Non-pigmented ciliary epithelial cell (primary cell): Measurements from ENCODE around the gene REPS1.
"Not testable (repeated sequence)": the region's sequence is repeated elsewhere in the genome, so short reads cannot be mapped to it uniquely, and the experiment has no call there.

Source experiments
- DNase-seq: peaks from one replicate; pipeline ENCODE4 v3.0.0-alpha.2; 2010; ENCODE audit warnings: low read depth

Gene REPS1

GRCh38 chr6:138971601-138972000 lies 16.5 kb downstream of the REPS1 start:
- no peak for DNase-seq

- DNase-seq = peak; percentile 85
Measured at GRCh38 chr6:138970856-138971425, 17.1 kb downstream of the REPS1 start.

GRCh38 chr6:138970159-138970558 lies 17.9 kb downstream of the REPS1 start:
- no peak for DNase-seq

DNA sequence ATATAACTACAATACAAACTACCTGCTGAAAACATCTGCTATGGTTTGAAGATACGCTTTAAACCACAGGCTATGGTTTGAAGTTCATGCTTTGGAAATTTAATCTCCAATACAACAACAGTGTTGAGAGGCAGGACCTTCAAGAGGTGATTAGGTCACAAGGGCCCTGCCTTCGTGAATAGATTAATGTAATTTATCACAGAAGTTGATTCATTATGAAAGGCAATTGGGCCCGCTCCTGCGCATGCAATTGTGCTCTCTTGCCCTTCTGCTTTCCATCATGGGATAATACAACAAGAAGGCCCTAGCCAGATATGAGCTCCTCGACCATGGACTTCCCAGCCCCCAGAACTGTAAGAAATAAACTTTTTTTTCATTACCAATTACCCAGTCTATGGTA lies 21.2 kb downstream of the REPS1 start:
- no peak for DNase-seq

DNA sequence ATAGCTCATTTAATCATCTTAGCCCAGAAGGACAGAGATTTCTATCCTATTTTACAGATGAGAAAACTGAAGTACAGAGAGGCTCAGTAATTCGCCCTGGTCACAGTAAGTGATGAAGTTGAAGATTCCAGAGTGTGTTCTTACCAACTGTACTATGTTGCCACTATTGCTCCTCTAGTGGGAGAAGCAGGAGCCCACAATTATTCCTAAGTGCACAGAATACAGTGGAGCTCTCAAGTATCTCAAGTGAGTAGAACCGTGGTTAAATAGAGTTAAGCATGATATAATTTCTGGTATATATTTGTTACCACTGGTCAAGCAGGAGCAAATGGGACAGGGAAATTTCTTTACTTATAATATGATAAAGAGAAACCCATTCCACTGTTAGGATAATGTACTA lies 22.1 kb downstream of the REPS1 start:
- no peak for DNase-seq

DNA sequence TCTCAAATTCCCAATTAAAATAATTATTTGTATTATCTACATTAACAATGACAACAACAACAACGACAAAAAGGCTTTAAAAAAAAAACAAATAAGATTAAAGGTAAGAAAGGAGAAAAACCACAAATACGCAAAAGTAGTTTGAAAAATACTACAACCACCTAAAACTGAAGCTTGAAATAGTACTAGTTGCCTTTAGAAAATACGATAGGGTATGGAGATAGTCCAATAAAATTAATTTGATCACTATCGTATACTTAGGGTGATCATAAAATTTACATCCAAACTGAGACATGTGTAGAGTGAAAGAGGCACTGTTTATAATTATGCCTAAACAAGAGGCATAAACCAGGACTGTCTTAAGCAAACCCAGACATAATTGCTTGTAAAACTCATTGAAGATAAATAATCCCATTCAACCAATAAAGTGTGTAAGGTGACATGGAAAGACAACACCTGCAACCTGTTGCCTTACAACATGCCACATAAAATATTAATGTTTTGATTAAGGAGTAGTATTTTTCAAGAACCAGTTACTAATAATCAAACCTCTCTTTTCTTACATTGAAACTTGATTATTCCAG lies 22.7 kb downstream of the REPS1 start:
- no peak for DNase-seq

DNA sequence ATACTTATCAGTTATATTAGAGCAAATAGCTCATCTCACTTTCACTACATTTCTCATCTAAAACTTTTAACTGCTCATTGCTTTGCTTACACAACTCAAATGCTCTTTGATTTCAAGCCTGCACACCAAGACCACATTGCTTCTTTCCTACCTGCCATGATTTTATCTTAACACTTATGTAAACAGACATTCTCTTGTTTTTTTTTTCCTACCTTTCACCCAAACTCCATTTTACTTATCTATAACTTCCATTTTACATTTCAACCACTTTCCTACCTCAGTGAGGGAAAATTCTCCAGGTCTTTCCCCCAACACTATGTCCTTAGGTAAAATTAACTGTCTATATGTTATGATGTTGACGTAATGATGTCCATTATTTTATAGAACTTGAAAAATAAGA lies 24.0 kb downstream of the REPS1 start:
- DNase-seq = no peak

- DNase-seq = no peak
Measured at GRCh38 chr6:138963531-138963930, 24.5 kb downstream of the REPS1 start.

GRCh38 chr6:138963119-138963518 lies 24.9 kb downstream of the REPS1 start:
- no peak for DNase-seq

GRCh38 chr6:138959521-138959920 lies 28.5 kb downstream of the REPS1 start:
- DNase-seq = no peak

DNA sequence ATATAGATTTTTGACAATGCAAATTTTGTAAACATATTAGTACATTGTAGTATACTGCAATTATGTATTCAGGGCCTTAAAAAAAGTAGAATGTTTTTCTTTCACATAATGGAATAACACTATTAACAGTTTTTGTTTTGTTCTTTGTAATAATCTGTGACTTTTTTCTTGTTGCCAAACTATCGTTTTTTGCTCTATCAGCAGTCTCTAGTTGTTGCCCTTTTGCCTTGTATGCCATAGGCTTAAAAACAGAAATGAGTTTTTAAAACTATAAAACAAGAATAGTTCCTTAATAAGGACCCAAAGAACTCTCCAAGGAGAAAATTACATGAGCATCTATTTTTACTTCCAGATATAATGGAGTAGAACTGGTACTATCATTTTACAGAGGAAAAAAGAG lies 29.5 kb downstream of the REPS1 start:
- no peak for DNase-seq

DNA sequence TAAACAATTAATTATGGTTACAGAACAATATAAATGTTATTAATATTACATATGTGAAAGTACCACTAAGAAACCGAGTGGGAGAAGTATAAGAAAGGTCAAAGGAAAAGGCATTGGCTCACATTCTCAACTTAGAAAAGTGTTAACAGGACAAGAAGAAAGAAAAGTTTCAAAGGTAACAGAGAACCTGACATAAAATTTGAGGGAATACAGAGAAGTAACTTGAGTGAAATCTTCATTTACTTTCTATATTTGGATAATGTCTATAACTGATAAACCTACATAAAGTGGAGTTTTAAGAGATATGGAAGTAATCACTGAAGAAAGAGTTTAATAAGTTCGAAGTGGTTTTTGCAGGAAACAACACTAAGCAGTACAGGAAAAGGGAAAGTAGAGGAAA lies 30.1 kb downstream of the REPS1 start:
- DNase-seq = no peak

DNA sequence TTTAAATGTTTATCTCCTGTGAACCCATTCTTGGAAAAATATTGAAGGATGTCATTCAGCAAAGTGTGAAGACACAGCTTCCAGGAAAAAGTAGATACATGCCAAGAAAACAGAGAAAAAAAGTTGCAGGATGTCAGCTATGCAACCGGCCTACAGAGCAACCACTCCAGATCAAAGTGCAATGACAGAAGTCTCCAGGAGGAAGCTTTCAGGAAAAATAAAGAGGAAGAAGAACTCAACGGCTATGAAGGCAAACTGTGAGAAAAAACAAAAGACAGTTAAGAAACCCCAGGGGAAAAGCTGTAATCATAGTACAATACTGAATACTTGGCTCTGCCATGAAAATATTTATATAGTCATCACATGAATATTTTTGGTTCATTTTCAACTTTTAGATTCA lies 30.6 kb downstream of the REPS1 start:
- DNase-seq = no peak

DNA sequence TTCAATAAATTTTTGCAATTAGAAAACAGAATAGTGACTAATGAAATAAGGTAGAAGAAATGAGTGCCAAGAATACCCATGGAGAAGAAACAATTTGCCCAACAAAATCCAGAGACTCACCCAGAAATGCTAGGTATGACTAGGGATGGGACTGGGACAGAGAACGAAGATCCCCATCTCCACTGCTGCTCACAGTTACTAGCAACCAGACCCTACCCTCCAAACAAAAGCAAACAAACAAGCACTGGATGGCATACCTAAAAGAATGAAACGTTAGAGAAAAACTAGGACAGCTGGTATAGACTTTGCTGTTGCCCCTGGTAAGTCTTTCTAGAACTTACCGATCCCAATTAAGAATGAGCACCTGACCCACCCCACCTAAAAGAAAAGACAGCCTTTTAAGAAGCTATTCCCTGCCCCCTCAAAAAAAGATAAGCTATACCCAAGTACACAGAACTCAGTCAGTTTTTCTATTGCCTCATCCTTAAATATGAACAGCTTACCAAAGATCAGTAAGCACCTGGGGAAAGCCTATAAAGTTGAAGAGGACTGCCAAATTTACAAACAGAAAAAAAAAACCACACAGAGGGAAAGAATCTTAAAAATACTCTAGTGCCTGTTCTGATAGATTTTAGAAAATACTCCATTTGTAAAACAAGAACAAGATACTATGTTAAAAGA lies 31.7 kb downstream of the REPS1 start:
- no peak for DNase-seq

DNA sequence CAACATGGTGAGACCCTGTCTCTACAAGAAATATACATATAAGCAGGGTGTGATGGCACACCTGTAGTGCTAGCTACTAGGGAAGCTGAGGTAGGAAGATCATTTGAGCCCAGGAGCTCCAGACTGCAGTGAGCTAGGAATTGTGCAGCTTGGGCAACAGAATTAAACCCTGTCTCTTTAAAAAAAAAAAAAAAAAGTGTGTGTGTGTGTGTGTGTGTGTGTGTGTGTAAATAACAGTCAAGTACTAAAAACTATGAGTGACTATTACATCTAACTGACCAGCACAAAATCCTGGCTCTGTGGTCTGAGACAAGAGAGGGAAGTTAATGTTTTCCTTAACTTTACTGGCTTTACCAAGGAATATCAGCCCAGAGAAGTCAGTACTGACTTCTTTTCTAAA lies 32.8 kb downstream of the REPS1 start:
- DNase-seq = no peak

DNA sequence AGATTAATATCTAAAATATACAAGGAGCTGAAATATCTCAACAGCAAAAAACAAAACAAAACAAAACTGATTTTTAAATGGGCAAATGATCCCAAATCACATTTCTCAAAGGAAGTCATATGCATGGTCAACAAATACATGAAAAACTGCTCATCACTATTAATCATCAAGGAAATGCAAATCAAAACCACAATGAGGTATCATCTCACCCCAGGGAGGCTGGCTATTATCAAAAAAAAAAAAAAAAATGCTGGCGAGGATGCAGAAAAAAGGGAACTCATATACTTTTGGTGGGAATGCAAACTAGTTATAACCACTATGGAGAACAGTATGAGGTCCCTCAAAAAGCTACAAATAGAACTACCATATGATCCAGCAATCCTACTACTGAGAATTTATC lies 34.6 kb downstream of the REPS1 start:
- no peak for DNase-seq

- no peak for DNase-seq
Measured at GRCh38 chr6:138948546-138949179, 39.4 kb downstream of the REPS1 start.

DNA sequence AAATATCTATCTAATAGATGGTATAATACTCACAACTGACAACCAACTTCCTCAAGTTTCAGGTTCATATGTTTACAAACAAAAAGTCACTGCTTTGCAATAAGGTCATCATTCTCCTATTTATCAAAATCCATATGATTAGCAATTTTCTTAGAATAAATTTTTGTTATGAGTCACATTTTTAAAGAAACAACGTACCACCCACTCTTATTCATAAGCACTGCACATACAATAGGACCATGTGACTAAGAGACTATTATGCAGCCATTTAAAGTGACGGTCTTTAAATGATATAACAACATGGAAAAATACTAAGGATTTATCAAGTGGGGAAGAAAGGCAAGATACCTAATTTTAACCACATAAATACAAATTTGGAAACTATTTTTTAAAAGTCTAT lies 40.0 kb downstream of the REPS1 start:
- no peak for DNase-seq

DNA sequence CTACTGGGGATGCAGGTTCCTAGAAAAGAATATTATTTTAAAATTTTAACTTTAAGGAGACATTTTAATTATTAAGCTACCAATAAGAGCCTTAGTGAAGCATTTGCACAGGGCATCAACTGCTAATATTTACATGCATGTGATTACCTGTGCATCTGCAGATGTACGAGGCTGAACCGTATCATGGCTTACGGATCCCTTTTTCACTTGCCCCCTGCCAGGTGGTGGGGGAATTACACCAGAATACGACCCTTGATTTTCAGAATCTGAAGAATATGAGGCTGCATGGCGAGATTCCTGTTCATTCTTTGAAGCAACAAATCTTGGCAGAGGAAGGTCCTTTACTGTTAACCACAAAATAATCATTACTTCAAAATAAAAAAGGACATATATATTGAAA lies 42.7 kb downstream of the REPS1 start:
- no peak for DNase-seq

DNA sequence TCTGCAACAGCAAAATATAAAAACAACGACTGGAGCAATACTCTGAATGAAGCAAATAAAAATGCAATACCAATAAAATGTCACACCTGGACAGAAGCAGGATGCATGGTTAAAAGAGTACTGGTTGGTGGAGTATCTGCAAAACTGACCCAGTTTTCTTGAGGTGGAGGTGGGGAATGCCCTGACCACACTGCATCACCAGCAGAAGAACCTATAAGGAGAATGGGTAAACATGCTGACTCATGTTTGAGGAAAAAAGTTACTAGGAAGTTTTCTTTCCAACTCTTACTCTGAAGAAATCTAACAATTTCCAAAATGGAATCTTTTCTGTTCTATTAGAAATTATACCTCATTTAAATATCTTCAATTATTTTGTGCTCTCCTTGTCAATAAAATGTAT lies 43.6 kb downstream of the REPS1 start:
- peak; percentile 45 for DNase-seq

- no peak for DNase-seq
Measured at GRCh38 chr6:138943089-138943625, 44.9 kb downstream of the REPS1 start.

- DNase-seq = not testable (repeated sequence)
Measured at GRCh38 chr6:138936873-138937272, 51.2 kb downstream of the REPS1 start.

DNA sequence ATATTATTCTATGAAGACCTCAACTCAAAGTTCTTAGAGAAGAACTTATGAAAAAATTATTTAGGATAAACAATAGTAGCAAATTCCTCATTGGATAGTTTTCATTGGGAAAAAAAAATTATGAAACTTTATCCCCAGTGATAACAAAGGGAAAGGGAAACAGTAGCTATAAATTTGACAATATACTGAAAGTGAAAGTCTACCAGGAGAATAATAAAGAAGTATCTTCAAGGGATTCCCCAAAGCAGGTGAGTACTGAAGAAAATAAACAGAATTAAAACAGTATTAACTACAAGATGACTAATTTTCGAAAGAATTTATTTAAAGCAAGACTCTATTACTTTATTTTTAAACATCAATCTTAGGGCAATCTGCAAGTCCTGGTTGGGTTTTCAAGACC lies 56.4 kb downstream of the REPS1 start:
- no peak for DNase-seq
